CD14-positive monocyte (primary cell): ENCODE data around the gene CERKL. TPM values are rescaled to one million over a fixed set of nuclear protein-coding genes. Genes with fewer than 3 reads are reported as not detected.

Experiments
- DNase-seq, 3 donors: peaks; one replicate each; pipeline ENCODE4 v3.0.0-alpha.2; 2011 to 2022
- H2AFZ ChIP-seq: 2 replicates; pipeline ENCODE4 v1.6.0; 2012; ENCODE audit warnings: mild to moderate bottlenecking, low read depth, low read length, inconsistent platforms; ENCODE audit not compliant: insufficient read depth, poor library complexity, severe bottlenecking
- H3K27ac ChIP-seq, 2 donors: 1 replicate in 1 of 2; 2 replicates in 1 of 2; pipeline ENCODE4 v1.5.1; 2012 to 2013; ENCODE audit warnings: low read length in 2 of 2, control low read depth in 1 of 2, inconsistent platforms in 1 of 2, low read depth in 1 of 2, mild to moderate bottlenecking in 1 of 2
- H3K27me3 ChIP-seq, 2 donors: one replicate each; pipeline versions ENCODE4 v1.6.0 to v1.6.1; 2011 to 2013; ENCODE audit warnings: low read length in 2 of 2; ENCODE audit not compliant: control insufficient read depth in 2 of 2, insufficient read depth in 2 of 2
- H3K36me3 ChIP-seq, 2 donors: replicated peaks in 1 of 2; 1 replicate in 1 of 2; 2 replicates in 1 of 2; pipeline versions ENCODE4 v1.5.1 to v1.6.1; 2012 to 2013; ENCODE audit warnings: low read length in 2 of 2, control low read depth in 1 of 2, inconsistent platforms in 1 of 2, mild to moderate bottlenecking in 1 of 2; ENCODE audit not compliant: insufficient read depth in 2 of 2, control insufficient read depth in 1 of 2
- H3K4me1 ChIP-seq, 2 donors: 1 replicate in 1 of 2; 2 replicates in 1 of 2; pipeline versions ENCODE4 v1.5.1 to v1.6.1; 2012 to 2013; ENCODE audit warnings: low read length in 2 of 2, control low read depth in 1 of 2, inconsistent platforms in 1 of 2, mild to moderate bottlenecking in 1 of 2, moderate library complexity in 1 of 2; ENCODE audit not compliant: insufficient read depth in 2 of 2, control insufficient read depth in 1 of 2
- H3K4me2 ChIP-seq: replicated peaks from 2 replicates; pipeline ENCODE3; 2012; ENCODE audit warnings: low read length, moderate library complexity, mild to moderate bottlenecking; ENCODE audit not compliant: poor library complexity, severe bottlenecking; ENCODE audit errors: extremely low read depth
- H3K4me3 ChIP-seq, 3 experiments: fragments of 200-600 bp in 1 of 3; sonication (generic) in 1 of 3; replicated peaks in 1 of 3; 1 replicate in 2 of 3; 2 replicates in 1 of 3; pipeline ENCODE4 v1.5.1; 2011 to 2013; ENCODE audit warnings: low read length in 3 of 3, mild to moderate bottlenecking in 3 of 3, control low read depth in 2 of 3, low read depth in 2 of 3, inconsistent platforms in 1 of 3, moderate library complexity in 1 of 3
- H3K79me2 ChIP-seq: 2 replicates; pipeline ENCODE4 v1.6.0; 2012; ENCODE audit warnings: mild to moderate bottlenecking, control low read depth, inconsistent platforms, low read length, moderate library complexity; ENCODE audit not compliant: insufficient read depth
- H3K9ac ChIP-seq: 2 replicates; pipeline ENCODE4 v1.6.0; 2017; ENCODE audit warnings: low read length, mild to moderate bottlenecking; ENCODE audit not compliant: insufficient read depth, poor library complexity, severe bottlenecking
- H3K9me3 ChIP-seq, 2 donors: replicated peaks in 1 of 2; 1 replicate in 1 of 2; 2 replicates in 1 of 2; pipeline versions ENCODE4 v1.5.1 to v1.6.1; 2012 to 2013; ENCODE audit warnings: low read length in 2 of 2, control low read depth in 1 of 2; ENCODE audit not compliant: control insufficient read depth in 1 of 2, insufficient read depth in 1 of 2
- H4K20me1 ChIP-seq: 2 replicates; pipeline ENCODE4 v1.6.0; 2012; ENCODE audit warnings: mild to moderate bottlenecking, low read length, control low read depth, moderate library complexity; ENCODE audit not compliant: insufficient read depth
- H3K27ac Mint-ChIP-seq, 7 donors: one replicate each; pipeline ENCODE4 v1.8.0; 2020; ENCODE audit warnings: mild to moderate bottlenecking in 7 of 7, mixed read lengths in 7 of 7, moderate library complexity in 6 of 7, inconsistent platforms in 2 of 7
- H3K27me3 Mint-ChIP-seq, 3 donors: one replicate each; pipeline ENCODE4 v1.8.0; 2021 to 2022; ENCODE audit warnings: low read depth in 3 of 3, mild to moderate bottlenecking in 3 of 3, mixed read lengths in 3 of 3, moderate library complexity in 3 of 3, inconsistent platforms in 1 of 3
- H3K36me3 Mint-ChIP-seq, 2 donors: one replicate each; pipeline ENCODE4 v1.8.0; 2020; ENCODE audit warnings: mixed read lengths in 2 of 2, inconsistent platforms in 1 of 2, mild to moderate bottlenecking in 1 of 2
- H3K4me1 Mint-ChIP-seq: one replicate; pipeline ENCODE4 v1.8.0; 2020; ENCODE audit warnings: mild to moderate bottlenecking, mixed read lengths
- H3K4me3 Mint-ChIP-seq, 2 donors: one replicate each; pipeline ENCODE4 v1.8.0; 2020; ENCODE audit warnings: mild to moderate bottlenecking in 2 of 2, mixed read lengths in 2 of 2, moderate library complexity in 1 of 2
- H3K9me3 Mint-ChIP-seq, 7 donors: one replicate each; pipeline ENCODE4 v1.8.0; 2020 to 2022; ENCODE audit warnings: mixed read lengths in 7 of 7, mild to moderate bottlenecking in 6 of 7, moderate library complexity in 6 of 7, inconsistent platforms in 2 of 7
- WGBS: methylation state at CpG from one replicate; pipeline ENCODE4 v1.1.5; 2013; ENCODE audit warnings: missing lambda C conversion rate; ENCODE audit not compliant: insufficient coverage; 5-methylcytosine and 5-hydroxymethylcytosine counted together
- intact Hi-C, 2 donors: fragments of 100-400 bp; cut with micrococcal nuclease; formaldehyde crosslinking; loops; one replicate each; pipeline versions ENCODE4 v1.15.0 to v1.15.1; 2023
- polyA plus RNA-seq, 3 donors: library from polyadenylated mRNA; depleted of rRNA in 1 of 3; unstranded in 2 of 3; stranded (reverse) in 1 of 3; fragments of 300-500 nt in 2 of 3; fragments of >200 nt in 1 of 3; fragmentation: Illumina TruSeq in 2 of 3; gene quantifications; 1 replicate in 2 of 3; 2 replicates in 1 of 3; pipeline ENCODE4 v1.2.3, GENCODE V29; 2012 to 2021
- TF ChIP-seq, protein P1 (sequence below): fragments of 200-600 bp; IDR thresholded peaks from one replicate; pipeline ENCODE4 v1.8.0; 2022; ENCODE audit warnings: antibody characterized with exemption, mild to moderate bottlenecking

Gene CERKL
- polyA plus RNA-seq, 3 donors: 0.12 to 16.3 (median 8.6) TPM

DNA sequence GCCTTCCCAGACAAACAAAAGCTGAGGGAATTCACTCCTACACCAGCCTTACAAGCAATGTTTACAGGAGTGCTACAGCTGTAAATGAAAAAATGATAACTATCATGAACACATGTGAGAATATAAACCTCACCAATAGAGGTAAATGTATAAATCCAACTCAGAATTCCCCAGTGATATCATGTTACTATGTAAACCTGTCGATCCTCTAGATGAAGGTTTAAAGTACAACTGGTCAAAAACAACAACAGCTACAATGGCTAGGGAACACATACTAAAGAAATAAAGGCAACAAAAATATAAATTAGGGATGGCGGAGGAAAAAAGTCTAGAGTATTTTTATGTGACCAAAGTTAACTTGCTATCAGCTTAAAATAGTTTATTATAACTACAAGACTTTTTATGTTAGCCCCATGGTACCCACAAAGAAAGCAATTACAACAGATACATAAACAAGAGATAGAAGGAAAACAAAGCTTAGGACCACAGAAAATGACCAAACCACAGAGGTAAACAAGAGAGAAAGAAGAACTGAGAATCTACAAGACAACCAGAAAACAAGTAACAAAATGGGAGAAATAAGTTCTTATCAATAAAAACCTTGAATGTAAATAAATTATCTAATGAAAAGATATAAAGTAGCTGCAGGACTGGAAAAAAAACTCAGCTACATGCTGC is 8.3 kb downstream of the CERKL start:
- WGBS: no CpG with 5 or more reads among the region's 2 CpGs
- Histone ChIP-seq H3K4me2 (no peak overlapping the region), H2AFZ (no peak overlapping the region), H3K9ac (no peak overlapping the region), H4K20me1 (no peaks in the 10 kb centered on the region), H3K4me3 (no peak overlapping the region), H3K27ac (no peak overlapping the region), H3K36me3 (no peaks in the 10 kb centered on the region), H3K4me1 (no peaks in the 10 kb centered on the region), H3K9me3 (no peaks in the 10 kb centered on the region), H3K27me3 (peaks cover 0 to 7% of the 10 kb centered on the region in 2 donors), H3K79me2 (no peaks in the 10 kb centered on the region)
- TF ChIP-seq, protein P1, sequence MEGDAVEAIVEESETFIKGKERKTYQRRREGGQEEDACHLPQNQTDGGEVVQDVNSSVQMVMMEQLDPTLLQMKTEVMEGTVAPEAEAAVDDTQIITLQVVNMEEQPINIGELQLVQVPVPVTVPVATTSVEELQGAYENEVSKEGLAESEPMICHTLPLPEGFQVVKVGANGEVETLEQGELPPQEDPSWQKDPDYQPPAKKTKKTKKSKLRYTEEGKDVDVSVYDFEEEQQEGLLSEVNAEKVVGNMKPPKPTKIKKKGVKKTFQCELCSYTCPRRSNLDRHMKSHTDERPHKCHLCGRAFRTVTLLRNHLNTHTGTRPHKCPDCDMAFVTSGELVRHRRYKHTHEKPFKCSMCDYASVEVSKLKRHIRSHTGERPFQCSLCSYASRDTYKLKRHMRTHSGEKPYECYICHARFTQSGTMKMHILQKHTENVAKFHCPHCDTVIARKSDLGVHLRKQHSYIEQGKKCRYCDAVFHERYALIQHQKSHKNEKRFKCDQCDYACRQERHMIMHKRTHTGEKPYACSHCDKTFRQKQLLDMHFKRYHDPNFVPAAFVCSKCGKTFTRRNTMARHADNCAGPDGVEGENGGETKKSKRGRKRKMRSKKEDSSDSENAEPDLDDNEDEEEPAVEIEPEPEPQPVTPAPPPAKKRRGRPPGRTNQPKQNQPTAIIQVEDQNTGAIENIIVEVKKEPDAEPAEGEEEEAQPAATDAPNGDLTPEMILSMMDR: no peak
- H3K27ac Mint-ChIP-seq: no peak overlapping the region
- no peaks in the 10 kb centered on the region for H3K9me3 Mint-ChIP-seq
- peaks cover 3 to 10% (median 8%) of the 10 kb centered on the region in 3 donors for H3K27me3 Mint-ChIP-seq
- H3K4me1 Mint-ChIP-seq: no peaks in the 10 kb centered on the region
- no peak for DNase-seq
- H3K4me3 Mint-ChIP-seq: no peak overlapping the region
- intact Hi-C loops: no loop called here
- no peaks in the 10 kb centered on the region for H3K36me3 Mint-ChIP-seq

DNA sequence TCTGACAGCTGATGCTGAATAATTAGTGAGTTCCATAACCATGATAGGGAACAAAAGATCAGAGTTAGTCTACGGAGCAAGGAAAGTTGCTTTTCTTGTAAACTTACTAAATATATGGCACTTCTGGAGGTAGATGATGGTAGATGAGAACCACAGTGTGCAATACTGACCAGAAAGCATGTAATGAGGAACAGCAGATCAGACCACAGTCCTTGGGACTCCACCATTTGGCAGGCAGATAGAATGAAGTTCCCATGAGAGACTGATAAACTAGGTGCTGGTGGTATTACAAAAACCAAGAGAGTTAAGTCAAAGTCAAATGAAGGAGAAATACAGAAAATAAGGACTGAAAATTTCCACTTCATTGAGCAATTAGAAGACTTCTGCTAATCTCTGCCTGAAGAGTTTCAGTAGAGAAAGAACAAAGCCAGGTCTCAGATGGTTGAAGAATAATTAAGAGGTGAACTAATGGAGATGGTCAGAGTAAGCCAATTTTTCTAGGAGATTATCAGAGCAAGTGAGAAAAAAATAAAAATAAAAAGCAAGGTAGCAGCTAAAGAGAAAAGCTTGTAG is 10.4 kb downstream of the CERKL start:
- Mint-ChIP-seq H3K27me3 (peaks cover 3 to 4% (median 3%) of the 10 kb centered on the region in 3 donors), H3K9me3 (no peaks in the 10 kb centered on the region), H3K36me3 (no peaks in the 10 kb centered on the region)

More for the DNA sequence above, 10.4 kb downstream of the CERKL start:
- TF ChIP-seq, protein P1: no peak
- Histone ChIP-seq H3K9ac (no peak overlapping the region), H3K79me2 (no peaks in the 10 kb centered on the region), H2AFZ (no peak overlapping the region), H3K4me2 (no peak overlapping the region), H3K4me1 (no peaks in the 10 kb centered on the region), H3K27ac (no peak overlapping the region), H3K27me3 (peaks cover 0 to 2% of the 10 kb centered on the region in 2 donors), H4K20me1 (no peaks in the 10 kb centered on the region), H3K9me3 (no peaks in the 10 kb centered on the region), H3K36me3 (no peaks in the 10 kb centered on the region), H3K4me3 (no peak overlapping the region)
- DNase-seq: no peak
- intact Hi-C loops: no loop called here
- no CpG with 5 or more reads among the region's 1 CpG for WGBS
- Mint-ChIP-seq H3K4me1 (no peaks in the 10 kb centered on the region), H3K27ac (no peak overlapping the region), H3K4me3 (no peak overlapping the region)
